Esophagus muscularis mucosa (tissue), 4 donors: ENCODE results near the gene OR1D5. TPM values are rescaled to one million over a fixed set of nuclear protein-coding genes. Genes with fewer than 3 reads are reported as not detected.
A peak's percentile ranks its signal among the peaks of the same experiment; 100 is the strongest.

ENCODE experiments used
- DNase-seq: peaks from one replicate; pipeline ENCODE4 v3.0.0-alpha.2; 2017; ENCODE audit errors: extremely low spot score
- H3K27ac ChIP-seq, 4 donors: fragments of 200-600 bp; sonication (generic); replicated peaks in 1 of 4; 1 replicate in 3 of 4; 2 replicates in 1 of 4; pipeline ENCODE4 v1.5.1; 2016 to 2019; ENCODE audit warnings: mild to moderate bottlenecking in 1 of 4
- H3K27me3 ChIP-seq, 4 donors: fragments of 200-600 bp; sonication (generic); one replicate each; pipeline versions ENCODE4 v1.5.1 to v1.6.0; 2016 to 2019
- H3K36me3 ChIP-seq, 4 donors: fragments of 200-600 bp; sonication (generic); one replicate each; pipeline ENCODE4 v1.5.1; 2016 to 2019
- H3K4me1 ChIP-seq, 4 donors: fragments of 200-600 bp; sonication (generic); one replicate each; pipeline ENCODE4 v1.5.1; 2016 to 2019
- H3K4me3 ChIP-seq, 4 donors: fragments of 200-600 bp; sonication (generic); 1 replicate in 2 of 4; 2 replicates in 2 of 4; pipeline ENCODE4 v1.5.1; 2016 to 2019; ENCODE audit warnings: mild to moderate bottlenecking in 4 of 4, moderate library complexity in 1 of 4
- H3K9me3 ChIP-seq, 4 donors: fragments of 200-600 bp; sonication (generic); 1 replicate in 3 of 4; 2 replicates in 1 of 4; pipeline ENCODE4 v1.5.1; 2016 to 2019
- CTCF ChIP-seq, 3 experiments: fragments of 200-600 bp in 2 of 3; fragments of 450-650 bp in 1 of 3; sonication (generic) in 2 of 3; IDR thresholded peaks; one replicate each; pipeline ENCODE4 v1.5.1; 2017 to 2019; ENCODE audit warnings: antibody characterized with exemption in 3 of 3, mild to moderate bottlenecking in 2 of 3, moderate library complexity in 1 of 3
- EP300 ChIP-seq: sonication (generic); formaldehyde crosslinking; IDR thresholded peaks from one replicate; pipeline ENCODE4 v1.6.1; 2017; ENCODE audit warnings: antibody characterized with exemption
- POLR2A ChIP-seq: fragments of 450-650 bp; IDR thresholded peaks from one replicate; pipeline ENCODE4 v1.6.1; 2017; ENCODE audit warnings: antibody characterized with exemption, moderate library complexity, mild to moderate bottlenecking, low read depth
- POLR2AphosphoS5 ChIP-seq, 2 donors: sonication (generic); formaldehyde crosslinking; IDR thresholded peaks; one replicate each; pipeline ENCODE4 v1.6.1; 2017; ENCODE audit warnings: antibody characterized with exemption in 2 of 2
- WGBS: methylation state at CpG from one replicate; pipeline ENCODE4 v1.1.5; 2018; 5-methylcytosine and 5-hydroxymethylcytosine counted together
- intact Hi-C: fragments of 100-400 bp; cut with DNase I; formaldehyde crosslinking; loops from one replicate; pipeline ENCODE4 v1.15.1; 2023
- total RNA-seq, 4 donors: library from RNA; depleted of rRNA; stranded (reverse); fragments of >200 nt; gene quantifications; one replicate each; pipeline versions ENCODE4 v1.1.0 to v1.2.1, GENCODE V29; 2016

The OR1D5 gene
- total RNA-seq, 4 donors from 2014 or later: not detected

GRCh38 chr17:3048727-3049471, 14.5 kb downstream of the OR1D5 start:
- Histone ChIP-seq H3K27me3 (peaks cover 0 to 7% (median 0%) of the 10 kb centered on the region in 4 donors), H3K36me3 (no peaks in the 10 kb centered on the region), H3K4me1 (peaks cover 5 to 13% (median 11%) of the 10 kb centered on the region in 4 donors), H3K27ac (peak overlapping the region; percentile 59 to 70 (median 66)), H3K4me3 (peak overlapping the region; percentile 61 to 71 (median 62)), H3K9me3 (peaks cover 0 to 11% (median 6%) of the 10 kb centered on the region in 4 donors)
- peak; percentile 98 for DNase-seq
- under 1% methylated on average over 41 of the region's 50 CpGs for WGBS
- intact Hi-C loops: no loop called here
- TF ChIP-seq EP300 (no peak), CTCF (IDR thresholded peaks at IDR 0.05) (peak; percentile 64 to 82 (median 74)), POLR2A (no peak), POLR2AphosphoS5 (IDR thresholded peaks at IDR 0.05) (peak; percentile 67 to 75)

- Histone ChIP-seq H3K9me3 (peaks cover 0 to 17% (median 13%) of the 10 kb centered on the region in 4 donors), H3K27me3 (peaks cover 0 to 18% (median 0%) of the 10 kb centered on the region in 4 donors), H3K27ac (no peak overlapping the region), H3K36me3 (no peaks in the 10 kb centered on the region), H3K4me3 (no peak overlapping the region), H3K4me1 (peaks cover 5 to 13% (median 11%) of the 10 kb centered on the region in 4 donors)
- 79% methylated on average over 3 of the region's 3 CpGs for WGBS
- TF ChIP-seq CTCF (IDR thresholded peaks at IDR 0.05) (no peak), POLR2AphosphoS5 (IDR thresholded peaks at IDR 0.05) (no peak), POLR2A (no peak), EP300 (no peak)
- no peak for DNase-seq
- intact Hi-C loops: no loop called here
Measured at GRCh38 chr17:3046753-3047152, 16.7 kb downstream of the OR1D5 start.

- 71% methylated on average over 11 of the region's 11 CpGs for WGBS
- no peak overlapping the region for H3K27ac ChIP-seq
- TF ChIP-seq POLR2AphosphoS5 (IDR thresholded peaks at IDR 0.05) (no peak), POLR2A (no peak), CTCF (IDR thresholded peaks at IDR 0.05) (no peak), EP300 (no peak)
- intact Hi-C loops: no loop called here
- H3K4me3 ChIP-seq: no peak overlapping the region
- H3K27me3 ChIP-seq: peaks cover 0 to 32% (median 0%) of the 10 kb centered on the region in 4 donors
- no peaks in the 10 kb centered on the region for H3K36me3 ChIP-seq
- H3K4me1 ChIP-seq: peaks cover 4 to 7% (median 6%) of the 10 kb centered on the region in 4 donors
- DNase-seq: no peak
- peaks cover 0 to 17% (median 13%) of the 10 kb centered on the region in 4 donors for H3K9me3 ChIP-seq
Measured at GRCh38 chr17:3043737-3044365, 19.6 kb downstream of the OR1D5 start.

- Histone ChIP-seq H3K4me3 (no peak overlapping the region), H3K9me3 (peaks cover 0 to 17% (median 13%) of the 10 kb centered on the region in 4 donors), H3K36me3 (no peaks in the 10 kb centered on the region), H3K27ac (no peak overlapping the region), H3K27me3 (peaks cover 0 to 39% (median 0%) of the 10 kb centered on the region in 4 donors), H3K4me1 (no peaks in the 10 kb centered on the region)
- WGBS: 54% methylated on average over 4 of the region's 5 CpGs
- TF ChIP-seq EP300: no peak
- TF ChIP-seq POLR2A: no peak
- TF ChIP-seq CTCF (IDR thresholded peaks at IDR 0.05): no peak
- TF ChIP-seq POLR2AphosphoS5 (IDR thresholded peaks at IDR 0.05): no peak
- no peak for DNase-seq
- intact Hi-C loops: no loop called here
Measured at GRCh38 chr17:3040882-3041281, 22.5 kb downstream of the OR1D5 start.
